ENCODE measurements around the gene SLC9C2.

The SLC9C2 gene

DNA sequence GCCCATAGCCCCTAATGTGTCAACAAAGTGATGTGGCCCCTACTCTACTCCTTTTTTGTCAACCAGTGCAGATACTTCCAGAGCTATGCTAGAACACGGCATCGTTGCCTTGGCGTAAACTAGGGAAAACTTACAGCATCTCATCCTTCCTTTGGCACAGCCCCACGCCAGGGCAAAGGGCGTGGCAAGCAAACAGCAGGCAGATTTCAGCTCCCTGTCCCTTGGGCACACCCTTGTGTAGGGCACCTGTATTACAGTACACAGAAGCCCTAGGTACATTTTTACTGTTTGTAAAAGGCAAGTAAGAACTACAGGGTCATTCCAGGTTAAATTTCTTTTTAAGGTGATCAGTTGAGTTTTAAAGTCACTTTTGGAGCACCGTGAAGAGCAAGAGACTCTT, 96.4 kb downstream of the SLC9C2 start:
- H3F3A ChIP-seq (ENCODE audit: insufficient read depth): no peaks in the 10 kb centered on the region
- no peak overlapping the region for H3K4me2 ChIP-seq (ENCODE audit: low read depth, low read length, poor library complexity, severe bottlenecking)
- H3K27me3 ChIP-seq (ENCODE audit: low read length): no peaks in the 10 kb centered on the region
- no peaks in the 10 kb centered on the region for H4K20me1 ChIP-seq (ENCODE audit: low read depth, low read length)
- H3K36me3 ChIP-seq (ENCODE audit: low read length): no peaks in the 10 kb centered on the region
- H3K9me3 ChIP-seq (ENCODE audit: insufficient read depth, low read length): no peaks in the 10 kb centered on the region
- no peaks in the 10 kb centered on the region for H3K79me2 ChIP-seq (ENCODE audit: insufficient read depth, low read length)
- no peak overlapping the region for H3K27ac ChIP-seq (ENCODE audit: low read depth, low read length)
- no peak overlapping the region for H2AFZ ChIP-seq (ENCODE audit: low read depth, low read length, severe bottlenecking)
- H3K9ac ChIP-seq (ENCODE audit: low read length): no peak overlapping the region
- H3K9me2 ChIP-seq (replicated peaks; ENCODE audit: insufficient read depth, low read length): no peaks in the 10 kb centered on the region
- H3K4me3 ChIP-seq (ENCODE audit: insufficient read depth, low read length, poor library complexity, severe bottlenecking): no peak overlapping the region
- no peak for TF ChIP-seq CTCF (IDR thresholded peaks at IDR 0.05; ENCODE audit: insufficient read depth, low read length, poor library complexity, severe bottlenecking)
- no peak for TF ChIP-seq EZH2phosphoT487 (conservative IDR thresholded peaks at IDR 0.05; ENCODE audit: low read length)

DNA sequence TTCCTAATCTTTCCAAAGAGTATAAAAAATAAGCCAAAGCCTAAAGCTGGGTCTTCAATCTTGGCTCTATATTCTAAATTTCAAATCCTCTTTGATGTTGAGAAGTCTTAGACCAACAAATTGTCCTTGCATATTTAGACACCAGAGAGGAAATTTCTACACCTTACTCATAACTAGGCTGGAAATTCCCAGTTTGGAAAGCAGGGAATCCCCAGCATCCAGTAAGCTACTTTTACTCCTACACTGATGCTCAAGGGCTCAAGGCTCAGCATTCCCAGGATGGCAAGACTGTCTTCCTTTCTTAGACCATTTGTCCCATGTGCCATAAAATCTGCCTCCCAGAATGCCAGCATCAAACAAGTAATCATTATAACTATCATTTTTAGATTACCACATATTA, 97.5 kb downstream of the SLC9C2 start:
- TF ChIP-seq EZH2phosphoT487 (conservative IDR thresholded peaks at IDR 0.05; ENCODE audit: low read length) (no peak), CTCF (IDR thresholded peaks at IDR 0.05; ENCODE audit: insufficient read depth, low read length, poor library complexity, severe bottlenecking) (no peak)
- Histone ChIP-seq H3K27ac (ENCODE audit: low read depth, low read length) (no peak overlapping the region), H3F3A (ENCODE audit: insufficient read depth) (no peaks in the 10 kb centered on the region), H2AFZ (ENCODE audit: low read depth, low read length, severe bottlenecking) (no peak overlapping the region), H3K4me2 (ENCODE audit: low read depth, low read length, poor library complexity, severe bottlenecking) (no peak overlapping the region), H3K9me2 (replicated peaks; ENCODE audit: insufficient read depth, low read length) (no peaks in the 10 kb centered on the region), H3K4me3 (ENCODE audit: insufficient read depth, low read length, poor library complexity, severe bottlenecking) (no peak overlapping the region), H3K9ac (ENCODE audit: low read length) (no peak overlapping the region), H3K9me3 (ENCODE audit: insufficient read depth, low read length) (no peaks in the 10 kb centered on the region), H3K79me2 (ENCODE audit: insufficient read depth, low read length) (no peaks in the 10 kb centered on the region), H3K36me3 (ENCODE audit: low read length) (no peaks in the 10 kb centered on the region), H3K27me3 (ENCODE audit: low read length) (no peaks in the 10 kb centered on the region), H4K20me1 (ENCODE audit: low read depth, low read length) (no peaks in the 10 kb centered on the region)

DNA sequence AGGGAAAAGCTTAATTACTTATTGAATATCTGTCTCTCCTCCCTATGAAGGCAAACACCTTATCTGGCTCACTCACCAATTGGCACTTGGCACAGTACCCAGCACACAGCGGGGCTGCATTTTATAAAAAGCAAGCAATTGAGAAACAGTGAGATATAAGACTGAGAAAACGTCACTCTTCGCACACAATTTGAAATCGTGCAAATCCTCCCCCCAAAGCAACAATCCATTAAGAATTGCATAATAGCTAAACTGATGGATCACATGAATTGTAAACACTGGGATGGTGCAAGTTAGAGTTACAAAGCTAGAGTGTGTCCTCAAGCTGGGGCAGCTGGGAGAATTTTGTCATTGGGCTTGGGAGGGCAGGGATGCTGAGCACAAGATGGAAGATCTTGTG, 98.6 kb downstream of the SLC9C2 start:
- Histone ChIP-seq H3F3A (ENCODE audit: insufficient read depth) (no peaks in the 10 kb centered on the region), H3K4me2 (ENCODE audit: low read depth, low read length, poor library complexity, severe bottlenecking) (no peak overlapping the region), H2AFZ (ENCODE audit: low read depth, low read length, severe bottlenecking) (no peak overlapping the region), H4K20me1 (ENCODE audit: low read depth, low read length) (no peaks in the 10 kb centered on the region), H3K9ac (ENCODE audit: low read length) (no peak overlapping the region), H3K4me3 (ENCODE audit: insufficient read depth, low read length, poor library complexity, severe bottlenecking) (no peak overlapping the region), H3K79me2 (ENCODE audit: insufficient read depth, low read length) (no peaks in the 10 kb centered on the region), H3K27me3 (ENCODE audit: low read length) (no peaks in the 10 kb centered on the region), H3K27ac (ENCODE audit: low read depth, low read length) (no peak overlapping the region), H3K9me3 (ENCODE audit: insufficient read depth, low read length) (no peaks in the 10 kb centered on the region), H3K9me2 (replicated peaks; ENCODE audit: insufficient read depth, low read length) (no peaks in the 10 kb centered on the region), H3K36me3 (ENCODE audit: low read length) (no peaks in the 10 kb centered on the region)
- TF ChIP-seq CTCF (IDR thresholded peaks at IDR 0.05; ENCODE audit: insufficient read depth, low read length, poor library complexity, severe bottlenecking) (no peak), EZH2phosphoT487 (conservative IDR thresholded peaks at IDR 0.05; ENCODE audit: low read length) (no peak)

- no peaks in the 10 kb centered on the region for H3K27me3 ChIP-seq (ENCODE audit: low read length)
- TF ChIP-seq EZH2phosphoT487 (conservative IDR thresholded peaks at IDR 0.05; ENCODE audit: low read length) (no peak), CTCF (IDR thresholded peaks at IDR 0.05; ENCODE audit: insufficient read depth, low read length, poor library complexity, severe bottlenecking) (no peak)
- no peak overlapping the region for H2AFZ ChIP-seq (ENCODE audit: low read depth, low read length, severe bottlenecking)
- no peak overlapping the region for H3K4me2 ChIP-seq (ENCODE audit: low read depth, low read length, poor library complexity, severe bottlenecking)
- H3K27ac ChIP-seq (ENCODE audit: low read depth, low read length): no peak overlapping the region
- H3F3A ChIP-seq (ENCODE audit: insufficient read depth): no peaks in the 10 kb centered on the region
- no peaks in the 10 kb centered on the region for H3K9me3 ChIP-seq (ENCODE audit: insufficient read depth, low read length)
- H3K4me3 ChIP-seq (ENCODE audit: insufficient read depth, low read length, poor library complexity, severe bottlenecking): no peak overlapping the region
- H3K9me2 ChIP-seq (replicated peaks; ENCODE audit: insufficient read depth, low read length): no peaks in the 10 kb centered on the region
- H3K36me3 ChIP-seq (ENCODE audit: low read length): no peaks in the 10 kb centered on the region
- H3K9ac ChIP-seq (ENCODE audit: low read length): no peak overlapping the region
- no peaks in the 10 kb centered on the region for H4K20me1 ChIP-seq (ENCODE audit: low read depth, low read length)
- H3K79me2 ChIP-seq (ENCODE audit: insufficient read depth, low read length): no peaks in the 10 kb centered on the region
Measured at GRCh38 chr1:173503391-173503790, 99.5 kb downstream of the SLC9C2 start.
